Measurements from ENCODE around the gene NIT2. TPM values are rescaled to one million over a fixed set of nuclear protein-coding genes. Genes with fewer than 3 reads are reported as not detected.

NIT2 gene
- total and polyA plus RNA-seq, 2 donors = 39.1 to 40.9 TPM

- DNase-seq (ENCODE audit: low read depth in 6 of 9, low spot score in 9 of 9) = no peak
- 96% methylated on average over 2 of the region's 2 CpGs for WGBS
- H3K4me3 ChIP-seq (ENCODE audit: low read length in 2 of 2) = no peak overlapping the region
These were observed 62.4 kb downstream of the NIT2 start for GRCh38 chr3:100396967-100397366.

GRCh38 chr3:100399341-100400071 is 64.9 kb downstream of the NIT2 start:
- Histone ChIP-seq H3K27me3 (ENCODE audit: control insufficient read depth in 2 of 2, insufficient read depth in 1 of 2, low read length in 1 of 2) (no peaks in the 10 kb centered on the region), H3K27ac (ENCODE audit: low read depth in 1 of 2, low read length in 1 of 2) (no peak overlapping the region), H3K4me1 (ENCODE audit: control insufficient read depth in 2 of 2, insufficient read depth in 2 of 2, low read length in 2 of 2) (peaks cover 10 to 12% of the 10 kb centered on the region in 2 donors), H3K4me3 (ENCODE audit: low read length in 2 of 2) (peak overlapping the region; percentile 79 to 87), H3K9me3 (ENCODE audit: control insufficient read depth in 2 of 2, insufficient read depth in 1 of 2, low read length in 1 of 2) (no peaks in the 10 kb centered on the region), H3K36me3 (ENCODE audit: control insufficient read depth in 2 of 2, insufficient read depth in 2 of 2, low read length in 1 of 2) (no peaks in the 10 kb centered on the region)
- DNase-seq (ENCODE audit: low read depth in 6 of 9, low spot score in 9 of 9) = no peak
- WGBS = 77% methylated on average over 9 of the region's 9 CpGs

More at GRCh38 chr3:100396967-100397366, 62.4 kb downstream of the NIT2 start:
- peaks cover 9 to 10% of the 10 kb centered on the region in 2 donors for H3K4me1 ChIP-seq (ENCODE audit: control insufficient read depth in 2 of 2, insufficient read depth in 2 of 2, low read length in 2 of 2)
- H3K9me3 ChIP-seq (ENCODE audit: control insufficient read depth in 2 of 2, insufficient read depth in 1 of 2, low read length in 1 of 2) = no peaks in the 10 kb centered on the region
- no peak overlapping the region for H3K27ac ChIP-seq (ENCODE audit: low read depth in 1 of 2, low read length in 1 of 2)
- H3K36me3 ChIP-seq (ENCODE audit: control insufficient read depth in 2 of 2, insufficient read depth in 2 of 2, low read length in 1 of 2) = no peaks in the 10 kb centered on the region
- no peaks in the 10 kb centered on the region for H3K27me3 ChIP-seq (ENCODE audit: control insufficient read depth in 2 of 2, insufficient read depth in 1 of 2, low read length in 1 of 2)

- no peaks in the 10 kb centered on the region for H3K36me3 ChIP-seq (ENCODE audit: control insufficient read depth in 2 of 2, insufficient read depth in 2 of 2, low read length in 1 of 2)
- H3K9me3 ChIP-seq (ENCODE audit: control insufficient read depth in 2 of 2, insufficient read depth in 1 of 2, low read length in 1 of 2) = no peaks in the 10 kb centered on the region
- peak overlapping the region; percentile 92 to 96 for H3K27ac ChIP-seq (ENCODE audit: low read depth in 1 of 2, low read length in 1 of 2)
- no peaks in the 10 kb centered on the region for H3K27me3 ChIP-seq (ENCODE audit: control insufficient read depth in 2 of 2, insufficient read depth in 1 of 2, low read length in 1 of 2)
- H3K4me1 ChIP-seq (ENCODE audit: control insufficient read depth in 2 of 2, insufficient read depth in 2 of 2, low read length in 2 of 2) = peaks cover 10 to 12% of the 10 kb centered on the region in 2 donors
- under 1% methylated on average over 22 of the region's 22 CpGs for WGBS
- H3K4me3 ChIP-seq (ENCODE audit: low read length in 2 of 2) = peak overlapping the region; percentile 79 to 87
- peak in 7 of 9 donors; percentile 17 to 68 (median 29) for DNase-seq (ENCODE audit: low read depth in 6 of 9, low spot score in 9 of 9)
These were observed 65.8 kb downstream of the NIT2 start for GRCh38 chr3:100400419-100400779.

- H3K27me3 ChIP-seq (ENCODE audit: control insufficient read depth in 2 of 2, insufficient read depth in 1 of 2, low read length in 1 of 2) = no peaks in the 10 kb centered on the region
- H3K9me3 ChIP-seq (ENCODE audit: control insufficient read depth in 2 of 2, insufficient read depth in 1 of 2, low read length in 1 of 2) = no peaks in the 10 kb centered on the region
- H3K4me3 ChIP-seq (ENCODE audit: low read length in 2 of 2) = peak within 1 kb of the TSS; percentile 79 to 87
- no peaks in the 10 kb centered on the region for H3K36me3 ChIP-seq (ENCODE audit: control insufficient read depth in 2 of 2, insufficient read depth in 2 of 2, low read length in 1 of 2)
- peaks cover 10 to 12% of the 10 kb centered on the region in 2 donors for H3K4me1 ChIP-seq (ENCODE audit: control insufficient read depth in 2 of 2, insufficient read depth in 2 of 2, low read length in 2 of 2)
- under 1% methylated on average over 64 of the region's 64 CpGs for WGBS
- peak; percentile 89 to 98 (median 93) for DNase-seq (ENCODE audit: low read depth in 6 of 9, low spot score in 9 of 9)
- H3K27ac ChIP-seq (ENCODE audit: low read depth in 1 of 2, low read length in 1 of 2) = peak within 1 kb of the TSS; percentile 93 to 96
These were observed 66.5 kb downstream of the NIT2 start, which contains the start of the genes LNP1 and TOMM70 for GRCh38 chr3:100400780-100401673. Gene LNP1 (plus strand): TSS chr3:100401539. CDS start chr3:100429730, 28,191 bp downstream. Gene TOMM70 (minus strand): TSS chr3:100401089. CDS start chr3:100400949, 140 bp downstream.

- Histone ChIP-seq H3K4me1 (ENCODE audit: control insufficient read depth in 2 of 2, insufficient read depth in 2 of 2, low read length in 2 of 2) (peaks cover 10 to 12% of the 10 kb centered on the region in 2 donors), H3K4me3 (ENCODE audit: low read length in 2 of 2) (peak overlapping the region; percentile 79 to 87), H3K36me3 (ENCODE audit: control insufficient read depth in 2 of 2, insufficient read depth in 2 of 2, low read length in 1 of 2) (no peaks in the 10 kb centered on the region), H3K27me3 (ENCODE audit: control insufficient read depth in 2 of 2, insufficient read depth in 1 of 2, low read length in 1 of 2) (no peaks in the 10 kb centered on the region), H3K27ac (ENCODE audit: low read depth in 1 of 2, low read length in 1 of 2) (peak overlapping the region; percentile 93 to 96), H3K9me3 (ENCODE audit: control insufficient read depth in 2 of 2, insufficient read depth in 1 of 2, low read length in 1 of 2) (no peaks in the 10 kb centered on the region)
- DNase-seq (ENCODE audit: low read depth in 6 of 9, low spot score in 9 of 9) = peak in 1 of 9 donors; percentile 45
- WGBS = under 1% methylated on average over 23 of the region's 23 CpGs
These were observed 67.1 kb downstream of the NIT2 start for GRCh38 chr3:100401674-100402041.

GRCh38 chr3:100402256-100402655 is 67.7 kb downstream of the NIT2 start:
- peaks cover 10 to 12% of the 10 kb centered on the region in 2 donors for H3K4me1 ChIP-seq (ENCODE audit: control insufficient read depth in 2 of 2, insufficient read depth in 2 of 2, low read length in 2 of 2)
- no peaks in the 10 kb centered on the region for H3K9me3 ChIP-seq (ENCODE audit: control insufficient read depth in 2 of 2, insufficient read depth in 1 of 2, low read length in 1 of 2)
- H3K4me3 ChIP-seq (ENCODE audit: low read length in 2 of 2) = peak overlapping the region; percentile 79 to 87
- 5% methylated on average over 2 of the region's 2 CpGs for WGBS
- peak overlapping the region in 1 of 2 donors; percentile 96 for H3K27ac ChIP-seq (ENCODE audit: low read depth in 1 of 2, low read length in 1 of 2)
- no peaks in the 10 kb centered on the region for H3K36me3 ChIP-seq (ENCODE audit: control insufficient read depth in 2 of 2, insufficient read depth in 2 of 2, low read length in 1 of 2)
- DNase-seq (ENCODE audit: low read depth in 6 of 9, low spot score in 9 of 9) = peak in 1 of 9 donors; percentile 29
- no peaks in the 10 kb centered on the region for H3K27me3 ChIP-seq (ENCODE audit: control insufficient read depth in 2 of 2, insufficient read depth in 1 of 2, low read length in 1 of 2)

- WGBS = 84% methylated on average over 2 of the region's 2 CpGs
- H3K4me3 ChIP-seq (ENCODE audit: low read length in 2 of 2) = peak overlapping the region in 1 of 2 donors; percentile 79
- no peaks in the 10 kb centered on the region for H3K36me3 ChIP-seq (ENCODE audit: control insufficient read depth in 2 of 2, insufficient read depth in 2 of 2, low read length in 1 of 2)
- H3K27ac ChIP-seq (ENCODE audit: low read depth in 1 of 2, low read length in 1 of 2) = no peak overlapping the region
- DNase-seq (ENCODE audit: low read depth in 6 of 9, low spot score in 9 of 9) = peak in 1 of 9 donors; percentile 6
- peaks cover 10 to 12% of the 10 kb centered on the region in 2 donors for H3K4me1 ChIP-seq (ENCODE audit: control insufficient read depth in 2 of 2, insufficient read depth in 2 of 2, low read length in 2 of 2)
- H3K9me3 ChIP-seq (ENCODE audit: control insufficient read depth in 2 of 2, insufficient read depth in 1 of 2, low read length in 1 of 2) = no peaks in the 10 kb centered on the region
- H3K27me3 ChIP-seq (ENCODE audit: control insufficient read depth in 2 of 2, insufficient read depth in 1 of 2, low read length in 1 of 2) = no peaks in the 10 kb centered on the region
These were observed 68.3 kb downstream of the NIT2 start for GRCh38 chr3:100402891-100403290.

- Histone ChIP-seq H3K4me1 (ENCODE audit: control insufficient read depth in 2 of 2, insufficient read depth in 2 of 2, low read length in 2 of 2) (peaks cover 10 to 12% of the 10 kb centered on the region in 2 donors), H3K27me3 (ENCODE audit: control insufficient read depth in 2 of 2, insufficient read depth in 1 of 2, low read length in 1 of 2) (no peaks in the 10 kb centered on the region), H3K27ac (ENCODE audit: low read depth in 1 of 2, low read length in 1 of 2) (no peak overlapping the region), H3K4me3 (ENCODE audit: low read length in 2 of 2) (no peak overlapping the region), H3K9me3 (ENCODE audit: control insufficient read depth in 2 of 2, insufficient read depth in 1 of 2, low read length in 1 of 2) (peaks cover 0 to 6% of the 10 kb centered on the region in 2 donors), H3K36me3 (ENCODE audit: control insufficient read depth in 2 of 2, insufficient read depth in 2 of 2, low read length in 1 of 2) (no peaks in the 10 kb centered on the region)
- no peak for DNase-seq (ENCODE audit: low read depth in 6 of 9, low spot score in 9 of 9)
- WGBS = 98% methylated on average over 5 of the region's 5 CpGs
These were observed 69.0 kb downstream of the NIT2 start for GRCh38 chr3:100403362-100404249.
